DND-41 (cell line): ENCODE results near the gene NR2E1.

Source experiments
- CTCF ChIP-seq: IDR thresholded peaks from 2 replicates; pipeline ENCODE4 v1.5.1; 2012; ENCODE audit warnings: borderline replicate concordance, low read length, moderate library complexity, mild to moderate bottlenecking; ENCODE audit not compliant: poor library complexity, severe bottlenecking; ENCODE audit errors: extremely low read depth
- EZH2 ChIP-seq: IDR thresholded peaks from 3 replicates; pipeline ENCODE4 v1.6.1; 2012; ENCODE audit warnings: borderline replicate concordance, low read depth, mild to moderate bottlenecking, moderate library complexity, low read length, inconsistent platforms; ENCODE audit not compliant: severe bottlenecking

DNA sequence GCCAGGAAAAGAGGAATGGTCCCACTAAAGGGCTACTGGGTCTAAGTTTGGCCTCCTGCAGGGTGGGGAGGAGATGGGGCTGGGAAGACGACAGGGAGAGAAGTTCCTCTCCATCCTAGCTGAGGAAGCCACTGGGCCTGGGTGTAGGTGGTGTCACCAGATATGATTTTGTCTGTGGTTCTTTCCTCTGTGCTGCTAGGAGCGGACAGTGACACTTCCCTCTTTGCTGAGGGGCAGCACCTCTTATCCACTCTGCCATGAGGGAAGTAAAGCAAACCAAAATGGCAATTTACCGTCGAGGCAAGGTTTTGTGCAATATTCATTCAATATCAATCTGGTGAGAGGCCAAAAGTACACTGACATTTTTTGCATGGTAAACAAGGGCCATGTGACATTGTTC lies 33.0 kb upstream of the NR2E1 start:
- no peak for TF ChIP-seq CTCF
- TF ChIP-seq EZH2: no peak
